Right lobe of liver (tissue), 4 donors: ENCODE measurements around the gene LMO4.

ENCODE experiments used
- CTCF ChIP-seq, 4 donors: fragments of 200-600 bp in 3 of 4; fragments of 450-650 bp in 1 of 4; IDR thresholded peaks; one replicate each; pipeline versions ENCODE4 v1.5.1 to v1.8.0; 2016 to 2022; ENCODE audit warnings: antibody characterized with exemption in 4 of 4, mild to moderate bottlenecking in 2 of 4
- POLR2A ChIP-seq: fragments of 450-650 bp; IDR thresholded peaks from one replicate; pipeline ENCODE4 v1.6.1; 2017; ENCODE audit warnings: antibody characterized with exemption, mild to moderate bottlenecking
- donor health status: DM: no; HTN: no; CAD: no.
- donor health status: DM: no; HTN: no; CAD: no.
- donor health status: DM: no; HTN: yes; CAD: no.

- TF ChIP-seq CTCF (IDR thresholded peaks at IDR 0.05) (no peak), POLR2A (no peak)
Observed at GRCh38 chr1:87348341-87349019, 19.8 kb downstream of the LMO4 start.
